Activated naive CD8-positive, alpha-beta T cell treated with anti-CD3 and anti-CD28 coated beads, Interleukin-2, amount 50 U/mL, for 24 hours (primary cell): ENCODE measurements around the gene CSNK2A3.

Source experiments
- ATAC-seq: fragments of 150-1000 bp; cut with Tn5 transposase; one replicate; pipeline ENCODE4 v1.10.0; 2021
- DNase-seq: peaks from one replicate; pipeline ENCODE4 v3.0.0; 2021
- H3K27ac Mint-ChIP-seq: one replicate; pipeline ENCODE4 v1.8.0; 2021; ENCODE audit warnings: mild to moderate bottlenecking, mixed read lengths
- H3K27me3 Mint-ChIP-seq: one replicate; pipeline ENCODE4 v1.8.0; 2021; ENCODE audit warnings: mixed read lengths
- H3K36me3 Mint-ChIP-seq: one replicate; pipeline ENCODE4 v1.8.0; 2021; ENCODE audit warnings: low read depth, mixed read lengths
- H3K4me1 Mint-ChIP-seq: one replicate; pipeline ENCODE4 v1.8.0; 2021; ENCODE audit warnings: mixed read lengths
- H3K4me3 Mint-ChIP-seq: one replicate; pipeline ENCODE4 v1.8.0; 2021; ENCODE audit warnings: mild to moderate bottlenecking, moderate library complexity, mixed read lengths
- H3K9me3 Mint-ChIP-seq: one replicate; pipeline ENCODE4 v1.8.0; 2021; ENCODE audit warnings: mixed read lengths

Gene CSNK2A3

GRCh38 chr11:11334607-11335006, 18.4 kb downstream of the CSNK2A3 start:
- ATAC-seq (no peak), DNase-seq (no peak)
- no peaks in the 10 kb centered on the region for H3K4me1 Mint-ChIP-seq
- no peak overlapping the region for H3K4me3 Mint-ChIP-seq
- peaks cover 7% of the 10 kb centered on the region for H3K27me3 Mint-ChIP-seq
- H3K9me3 Mint-ChIP-seq, result no peaks in the 10 kb centered on the region
- H3K36me3 Mint-ChIP-seq, result no peaks in the 10 kb centered on the region
- no peak overlapping the region for H3K27ac Mint-ChIP-seq

GRCh38 chr11:11332141-11332710, 20.8 kb downstream of the CSNK2A3 start:
- no peak for ATAC-seq
- Mint-ChIP-seq H3K9me3 (no peaks in the 10 kb centered on the region), H3K4me1 (no peaks in the 10 kb centered on the region), H3K36me3 (no peaks in the 10 kb centered on the region), H3K27me3 (no peaks in the 10 kb centered on the region), H3K4me3 (no peak overlapping the region), H3K27ac (no peak overlapping the region)
- DNase-seq, result no peak

DNA sequence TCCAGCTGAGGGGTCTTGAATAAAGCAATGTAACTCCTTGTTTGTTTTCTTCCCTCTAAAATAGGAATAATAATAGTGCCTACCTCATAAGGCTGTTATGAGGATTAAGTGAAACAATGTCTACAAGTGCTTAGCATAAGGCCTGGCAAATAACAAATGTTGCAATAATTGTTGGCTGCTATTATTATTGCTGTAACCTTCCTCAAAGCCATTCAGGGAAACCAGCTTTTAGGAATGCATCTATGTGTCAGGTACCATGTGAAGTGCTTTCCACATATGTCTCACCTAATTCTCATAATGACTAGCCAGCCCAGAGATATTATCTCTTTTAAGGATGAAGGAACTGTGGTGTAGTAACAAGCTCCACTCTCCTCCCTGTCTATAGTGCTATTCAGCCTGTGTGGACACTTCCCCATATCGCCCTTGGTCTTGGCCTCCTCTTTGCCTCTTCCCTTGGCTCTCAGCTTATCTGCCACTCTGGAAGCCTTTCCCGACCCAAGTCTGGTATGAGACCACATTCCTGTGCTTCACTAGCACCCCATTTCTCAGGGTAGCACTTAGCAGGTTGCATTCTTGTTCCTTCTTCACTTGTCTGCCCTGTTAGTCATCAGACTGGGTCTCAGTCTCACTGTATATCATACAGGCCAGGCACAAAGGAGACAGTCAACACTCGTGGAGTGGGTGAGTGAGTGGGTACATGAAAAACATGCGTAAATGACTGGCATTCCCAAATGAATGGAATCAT, 23.8 kb downstream of the CSNK2A3 start:
- H3K4me1 Mint-ChIP-seq, result no peaks in the 10 kb centered on the region
- no peak overlapping the region for H3K27ac Mint-ChIP-seq
- no peaks in the 10 kb centered on the region for H3K36me3 Mint-ChIP-seq
- no peak for DNase-seq
- no peaks in the 10 kb centered on the region for H3K27me3 Mint-ChIP-seq
- no peak for ATAC-seq
- no peak overlapping the region for H3K4me3 Mint-ChIP-seq
- no peaks in the 10 kb centered on the region for H3K9me3 Mint-ChIP-seq

DNA sequence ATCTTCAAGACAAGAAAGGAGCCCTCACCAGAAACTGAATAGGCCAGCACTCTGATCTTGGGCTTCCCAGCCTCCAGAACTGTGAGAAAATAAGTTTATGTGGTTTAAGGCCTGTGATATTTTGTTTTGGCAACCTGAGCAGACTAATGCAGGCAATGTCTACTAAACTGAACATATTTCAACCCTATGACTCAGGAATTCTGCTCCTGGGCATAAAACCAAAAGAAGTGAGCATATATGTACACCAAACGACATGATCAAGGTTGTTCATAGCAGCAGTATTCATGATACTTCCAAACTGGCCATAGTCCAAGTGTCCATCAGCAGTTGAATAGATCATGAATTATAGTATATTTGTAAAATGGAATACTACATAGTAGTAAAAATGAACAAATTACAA, 29.0 kb downstream of the CSNK2A3 start:
- DNase-seq, result no peak
- Mint-ChIP-seq H3K9me3 (peaks cover 9% of the 10 kb centered on the region), H3K4me1 (no peaks in the 10 kb centered on the region), H3K4me3 (no peak overlapping the region), H3K27ac (no peak overlapping the region), H3K27me3 (no peaks in the 10 kb centered on the region), H3K36me3 (peaks cover 5% of the 10 kb centered on the region)
- ATAC-seq, result no peak

DNA sequence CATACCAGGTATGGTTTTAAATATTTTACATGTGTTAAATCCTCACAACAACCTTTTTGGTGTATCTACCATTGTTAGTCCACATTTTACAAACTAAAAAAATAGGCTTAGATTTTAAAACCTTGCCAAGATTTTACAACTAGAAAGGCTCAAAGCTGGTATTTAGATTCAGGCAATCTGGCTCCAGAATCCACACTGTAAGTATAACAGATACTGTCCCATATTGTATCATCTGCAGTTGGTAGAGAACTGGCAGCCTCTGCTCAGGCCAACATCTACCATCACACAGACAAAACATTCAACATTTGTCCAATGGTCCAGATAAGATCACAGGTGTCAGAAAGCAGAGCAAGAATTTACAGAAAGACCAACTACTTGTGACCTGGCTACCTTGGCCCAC, 30.9 kb downstream of the CSNK2A3 start:
- H3K9me3 Mint-ChIP-seq, result peaks cover 9% of the 10 kb centered on the region
- ATAC-seq (no peak), DNase-seq (no peak)
- H3K27ac Mint-ChIP-seq, result no peak overlapping the region
- H3K4me3 Mint-ChIP-seq, result no peak overlapping the region
- H3K4me1 Mint-ChIP-seq, result no peaks in the 10 kb centered on the region
- no peaks in the 10 kb centered on the region for H3K27me3 Mint-ChIP-seq
- peaks cover 5% of the 10 kb centered on the region for H3K36me3 Mint-ChIP-seq

DNA sequence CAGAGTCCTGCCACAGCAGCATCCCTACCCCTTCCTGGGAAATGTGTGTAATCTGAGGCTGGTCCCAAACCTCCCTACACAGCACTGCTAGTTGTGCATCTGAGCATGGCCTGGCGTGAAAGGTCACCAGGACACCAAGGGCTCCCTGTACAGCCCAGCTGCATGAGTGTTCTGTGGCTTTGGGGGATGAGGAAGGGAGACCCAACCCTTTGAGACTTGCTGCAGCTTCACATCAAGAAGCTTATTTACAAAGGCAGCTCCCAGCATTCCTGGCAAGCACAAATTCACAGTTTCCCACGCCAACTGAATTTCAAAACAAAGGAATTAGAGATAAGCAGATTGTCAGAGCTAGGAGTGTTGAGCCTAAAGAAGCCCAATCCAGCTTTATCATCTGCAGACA, 32.2 kb downstream of the CSNK2A3 start:
- Mint-ChIP-seq H3K4me3 (no peak overlapping the region), H3K27ac (no peak overlapping the region), H3K9me3 (peaks cover 9% of the 10 kb centered on the region), H3K4me1 (no peaks in the 10 kb centered on the region), H3K27me3 (no peaks in the 10 kb centered on the region), H3K36me3 (peaks cover 5% of the 10 kb centered on the region)
- DNase-seq (no peak), ATAC-seq (peak; percentile 15)

GRCh38 chr11:11318961-11319360, 34.1 kb downstream of the CSNK2A3 start:
- no peak for DNase-seq
- H3K36me3 Mint-ChIP-seq, result peaks cover 5% of the 10 kb centered on the region
- no peaks in the 10 kb centered on the region for H3K4me1 Mint-ChIP-seq
- ATAC-seq, result no peak
- H3K27ac Mint-ChIP-seq, result no peak overlapping the region
- H3K4me3 Mint-ChIP-seq, result no peak overlapping the region
- no peaks in the 10 kb centered on the region for H3K27me3 Mint-ChIP-seq
- H3K9me3 Mint-ChIP-seq, result peaks cover 9% of the 10 kb centered on the region

DNA sequence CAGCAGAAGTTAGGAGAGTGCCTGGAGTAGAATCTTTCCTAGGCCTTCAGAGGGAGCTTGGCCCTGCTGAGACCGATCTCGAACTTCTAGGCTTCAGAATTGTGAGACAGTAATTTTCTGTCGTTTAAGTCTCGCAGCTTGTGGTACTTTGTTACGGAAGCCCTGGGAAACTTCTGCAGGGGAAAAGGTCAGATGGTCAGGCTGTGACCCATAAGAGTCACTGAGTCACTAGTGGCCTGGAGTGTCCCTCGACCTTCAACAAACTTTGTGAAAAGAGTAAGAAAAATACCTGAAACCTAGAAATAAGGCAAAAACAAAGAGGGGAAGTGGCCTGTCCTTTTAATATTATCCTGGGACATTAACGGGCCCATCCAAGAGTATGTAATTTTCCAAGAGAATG, 34.6 kb downstream of the CSNK2A3 start:
- Mint-ChIP-seq H3K36me3 (peaks cover 5% of the 10 kb centered on the region), H3K27ac (no peak overlapping the region), H3K27me3 (no peaks in the 10 kb centered on the region), H3K4me3 (no peak overlapping the region), H3K4me1 (no peaks in the 10 kb centered on the region), H3K9me3 (peaks cover 9% of the 10 kb centered on the region)
- no peak for ATAC-seq
- DNase-seq, result no peak

- H3K27me3 Mint-ChIP-seq, result no peaks in the 10 kb centered on the region
- no peak for DNase-seq
- H3K36me3 Mint-ChIP-seq, result no peaks in the 10 kb centered on the region
- no peaks in the 10 kb centered on the region for H3K9me3 Mint-ChIP-seq
- H3K4me3 Mint-ChIP-seq, result no peak overlapping the region
- H3K4me1 Mint-ChIP-seq, result no peaks in the 10 kb centered on the region
- ATAC-seq, result no peak
- H3K27ac Mint-ChIP-seq, result no peak overlapping the region
Measured at GRCh38 chr11:11316651-11317230, 36.3 kb downstream of the CSNK2A3 start.

DNA sequence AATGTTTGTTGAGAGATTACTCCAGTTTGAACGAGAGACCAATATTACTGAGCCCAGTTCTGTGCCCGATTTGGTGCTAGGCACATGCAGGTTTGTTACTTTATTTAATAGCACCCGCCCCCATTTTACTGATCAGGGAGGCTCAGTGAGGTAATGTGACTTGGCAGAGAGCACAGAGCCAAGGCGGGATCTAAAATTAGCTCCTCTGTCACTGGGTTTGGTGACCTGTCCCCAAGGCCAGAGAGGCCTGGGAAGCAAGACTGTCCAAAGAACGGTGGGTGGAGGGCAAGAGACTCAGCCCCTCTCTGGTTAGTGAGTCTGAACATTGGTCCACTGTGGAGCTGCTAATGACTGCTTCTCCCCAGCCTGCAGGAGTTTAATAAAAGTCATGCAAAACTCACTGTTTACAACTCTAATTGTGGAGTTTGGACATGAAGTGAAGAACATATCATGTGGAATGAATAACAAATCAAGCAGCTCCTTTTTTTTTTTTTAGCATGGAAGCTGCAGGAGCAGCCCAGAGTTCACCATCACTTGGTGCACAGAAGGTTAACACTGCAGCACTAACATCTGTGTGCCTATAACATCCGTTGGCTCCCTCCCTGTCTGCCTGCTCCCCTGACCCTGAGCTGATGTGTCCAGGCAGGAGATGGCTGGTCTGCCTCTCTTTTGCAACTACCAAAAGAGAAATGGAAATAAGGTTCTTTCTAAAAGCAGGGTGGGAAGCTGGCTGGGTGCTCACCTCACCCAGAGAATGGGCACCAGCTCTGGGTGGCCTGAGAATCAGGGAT, 39.0 kb downstream of the CSNK2A3 start:
- DNase-seq (no peak), ATAC-seq (no peak)
- Mint-ChIP-seq H3K36me3 (no peaks in the 10 kb centered on the region), H3K4me1 (peaks cover 3% of the 10 kb centered on the region), H3K27me3 (no peaks in the 10 kb centered on the region), H3K4me3 (no peak overlapping the region), H3K27ac (no peak overlapping the region), H3K9me3 (no peaks in the 10 kb centered on the region)

DNA sequence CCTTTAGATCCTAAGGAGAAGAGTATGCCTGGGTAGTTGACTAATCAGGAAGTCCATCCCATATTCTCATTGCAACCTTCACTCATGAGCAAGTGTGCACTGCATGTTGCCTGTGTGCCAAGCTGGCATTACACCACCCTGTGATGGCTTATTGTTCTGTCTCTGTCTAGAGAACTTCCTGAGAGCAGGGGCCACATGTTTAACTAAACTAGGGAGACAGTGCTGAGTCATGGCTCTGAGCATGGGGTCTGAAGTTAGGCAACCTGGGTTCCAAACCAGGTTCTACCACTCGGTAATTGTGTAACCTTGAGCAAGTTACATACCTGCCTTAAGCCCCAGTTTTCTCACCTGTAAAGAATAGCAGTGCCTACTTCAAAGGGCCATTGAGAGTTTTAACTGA, 39.6 kb downstream of the CSNK2A3 start:
- no peak for DNase-seq
- no peak for ATAC-seq
- no peaks in the 10 kb centered on the region for H3K36me3 Mint-ChIP-seq
- no peak overlapping the region for H3K4me3 Mint-ChIP-seq
- peaks cover 3% of the 10 kb centered on the region for H3K4me1 Mint-ChIP-seq
- no peaks in the 10 kb centered on the region for H3K9me3 Mint-ChIP-seq
- no peak overlapping the region for H3K27ac Mint-ChIP-seq
- H3K27me3 Mint-ChIP-seq, result no peaks in the 10 kb centered on the region

- no peak for ATAC-seq
- no peak for DNase-seq
- Mint-ChIP-seq H3K36me3 (no peaks in the 10 kb centered on the region), H3K9me3 (no peaks in the 10 kb centered on the region), H3K27ac (no peak overlapping the region), H3K4me3 (no peak overlapping the region), H3K27me3 (no peaks in the 10 kb centered on the region), H3K4me1 (peaks cover 3% of the 10 kb centered on the region)
Measured at GRCh38 chr11:11312738-11313137, 40.3 kb downstream of the CSNK2A3 start.

DNA sequence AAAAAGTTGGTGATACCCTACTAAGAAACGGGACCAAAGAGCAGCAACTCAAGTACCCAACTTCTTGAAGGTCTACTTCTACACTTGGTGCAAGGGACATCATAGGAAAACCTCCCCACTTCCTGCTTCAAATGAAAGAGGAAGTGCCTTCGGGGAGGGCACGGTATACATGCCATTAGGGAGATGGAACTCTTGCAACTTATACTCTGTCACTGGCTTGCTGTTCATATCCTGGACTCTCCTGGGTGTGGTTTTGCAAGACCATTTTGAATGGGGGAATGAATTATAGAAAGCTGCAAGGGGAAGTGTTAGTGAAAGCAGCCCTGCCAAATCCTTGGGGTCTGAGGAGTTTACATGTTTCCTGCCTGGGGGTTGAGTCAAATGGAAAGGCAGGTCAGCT, 41.9 kb downstream of the CSNK2A3 start:
- no peak for ATAC-seq
- Mint-ChIP-seq H3K27me3 (no peaks in the 10 kb centered on the region), H3K27ac (no peak overlapping the region), H3K4me1 (peaks cover 3% of the 10 kb centered on the region), H3K36me3 (no peaks in the 10 kb centered on the region), H3K9me3 (no peaks in the 10 kb centered on the region), H3K4me3 (no peak overlapping the region)
- no peak for DNase-seq

DNA sequence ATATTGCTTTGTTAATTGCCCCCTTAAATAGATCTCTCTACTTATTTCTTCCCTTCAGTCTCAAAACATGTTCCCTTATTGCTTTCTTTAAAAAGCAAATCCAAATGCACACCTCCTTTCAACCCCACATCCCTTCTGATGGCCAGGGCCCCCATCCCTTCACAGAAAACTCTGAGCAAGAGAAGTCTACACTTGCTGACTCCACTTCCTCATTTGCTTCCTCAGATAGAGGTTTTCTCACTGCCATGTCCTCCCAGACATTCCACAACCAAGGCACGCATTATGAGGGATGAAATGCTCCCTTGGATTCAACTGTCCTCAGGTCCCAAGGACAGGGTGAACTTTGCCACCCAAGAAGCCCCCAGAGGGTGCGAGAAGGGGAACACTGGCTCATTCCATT, 43.1 kb downstream of the CSNK2A3 start:
- no peak for ATAC-seq
- H3K9me3 Mint-ChIP-seq, result no peaks in the 10 kb centered on the region
- DNase-seq, result no peak
- no peak overlapping the region for H3K27ac Mint-ChIP-seq
- H3K4me1 Mint-ChIP-seq, result peaks cover 3% of the 10 kb centered on the region
- H3K4me3 Mint-ChIP-seq, result no peak overlapping the region
- H3K27me3 Mint-ChIP-seq, result no peaks in the 10 kb centered on the region
- no peaks in the 10 kb centered on the region for H3K36me3 Mint-ChIP-seq

DNA sequence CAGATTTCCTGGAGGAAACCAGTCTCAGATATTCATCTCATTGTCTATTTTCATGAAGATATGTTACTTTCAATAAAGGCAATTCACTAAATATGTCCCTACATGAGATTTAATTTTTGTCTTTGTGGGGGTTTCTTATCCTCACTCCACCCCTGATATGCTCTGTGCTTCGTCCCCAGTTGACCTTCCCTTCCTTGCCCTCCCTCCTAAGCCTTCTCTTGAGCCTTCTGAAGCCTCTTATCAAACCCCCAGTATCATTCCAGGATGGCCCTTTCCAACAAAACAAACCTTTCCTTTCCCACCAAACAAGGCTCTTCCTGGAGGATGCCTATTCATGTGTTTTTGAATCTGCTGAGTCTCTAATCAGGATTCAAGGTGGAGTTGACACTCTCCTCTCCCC, 44.8 kb downstream of the CSNK2A3 start:
- no peak overlapping the region for H3K4me3 Mint-ChIP-seq
- H3K9me3 Mint-ChIP-seq, result no peaks in the 10 kb centered on the region
- H3K27me3 Mint-ChIP-seq, result no peaks in the 10 kb centered on the region
- ATAC-seq (no peak), DNase-seq (no peak)
- no peak overlapping the region for H3K27ac Mint-ChIP-seq
- no peaks in the 10 kb centered on the region for H3K36me3 Mint-ChIP-seq
- H3K4me1 Mint-ChIP-seq, result peaks cover 3% of the 10 kb centered on the region
